ENCODE measurements around the gene MED12.
A peak's percentile ranks its signal among the peaks of the same experiment; 100 is the strongest.

MED12 gene

GRCh38 chrX:71118032-71118984 lies at the start of gene MED12:
Gene MED12 (plus strand): TSS chrX:71118596. CDS start chrX:71118755, 159 bp downstream.
- Histone ChIP-seq H3K9ac (ENCODE audit: low read length) (peak within 1 kb of the TSS; percentile 49), H3K36me3 (ENCODE audit: insufficient read depth, low read length) (peaks cover 18% of the 10 kb centered on the region), H3K4me1 (ENCODE audit: insufficient read depth, low read length) (peaks cover 3% of the 10 kb centered on the region), H3K27ac (ENCODE audit: low read depth, low read length) (peak within 1 kb of the TSS; percentile 63), H3K27me3 (ENCODE audit: control insufficient read depth in 1 of 2, insufficient read depth in 2 of 2, low read length in 2 of 2) (no peaks in the 10 kb centered on the region), H3K4me3 (ENCODE audit: low read depth in 1 of 2, low read length in 2 of 2) (peak within 1 kb of the TSS; percentile 17 to 72), H3K9me3 (ENCODE audit: low read length) (no peaks in the 10 kb centered on the region)

GRCh38 chrX:71070531-71070930 lies 47.9 kb upstream of the MED12 start:
- Histone ChIP-seq H3K27ac (ENCODE audit: low read depth, low read length) (no peak overlapping the region), H3K27me3 (ENCODE audit: control insufficient read depth in 1 of 2, insufficient read depth in 2 of 2, low read length in 2 of 2) (peaks cover 0 to 4% of the 10 kb centered on the region in 2 donors), H3K9ac (ENCODE audit: low read length) (no peak overlapping the region), H3K9me3 (ENCODE audit: low read length) (no peaks in the 10 kb centered on the region), H3K4me3 (ENCODE audit: low read depth in 1 of 2, low read length in 2 of 2) (no peak overlapping the region), H3K36me3 (ENCODE audit: insufficient read depth, low read length) (no peaks in the 10 kb centered on the region), H3K4me1 (ENCODE audit: insufficient read depth, low read length) (peaks cover 6% of the 10 kb centered on the region)

- H3K27me3 ChIP-seq (ENCODE audit: control insufficient read depth in 1 of 2, insufficient read depth in 2 of 2, low read length in 2 of 2) = no peaks in the 10 kb centered on the region
- H3K27ac ChIP-seq (ENCODE audit: low read depth, low read length) = no peak overlapping the region
Measured at GRCh38 chrX:71081330-71082123, 36.9 kb upstream of the MED12 start.

GRCh38 chrX:71082124-71082647 lies 36.2 kb upstream of the MED12 start:
- Histone ChIP-seq H3K4me3 (ENCODE audit: low read depth in 1 of 2, low read length in 2 of 2) (no peak overlapping the region), H3K9me3 (ENCODE audit: low read length) (no peaks in the 10 kb centered on the region), H3K27ac (ENCODE audit: low read depth, low read length) (no peak overlapping the region), H3K9ac (ENCODE audit: low read length) (no peak overlapping the region), H3K27me3 (ENCODE audit: control insufficient read depth in 1 of 2, insufficient read depth in 2 of 2, low read length in 2 of 2) (no peaks in the 10 kb centered on the region), H3K36me3 (ENCODE audit: insufficient read depth, low read length) (no peaks in the 10 kb centered on the region), H3K4me1 (ENCODE audit: insufficient read depth, low read length) (no peaks in the 10 kb centered on the region)

More at GRCh38 chrX:71081330-71082123, 36.9 kb upstream of the MED12 start:
- Histone ChIP-seq H3K4me3 (ENCODE audit: low read depth in 1 of 2, low read length in 2 of 2) (no peak overlapping the region), H3K9ac (ENCODE audit: low read length) (no peak overlapping the region), H3K4me1 (ENCODE audit: insufficient read depth, low read length) (no peaks in the 10 kb centered on the region), H3K9me3 (ENCODE audit: low read length) (no peaks in the 10 kb centered on the region), H3K36me3 (ENCODE audit: insufficient read depth, low read length) (no peaks in the 10 kb centered on the region)

- no peaks in the 10 kb centered on the region for H3K9me3 ChIP-seq (ENCODE audit: low read length)
- no peaks in the 10 kb centered on the region for H3K36me3 ChIP-seq (ENCODE audit: insufficient read depth, low read length)
- H3K4me1 ChIP-seq (ENCODE audit: insufficient read depth, low read length) = no peaks in the 10 kb centered on the region
- no peak overlapping the region for H3K4me3 ChIP-seq (ENCODE audit: low read depth in 1 of 2, low read length in 2 of 2)
- no peak overlapping the region for H3K9ac ChIP-seq (ENCODE audit: low read length)
- H3K27ac ChIP-seq (ENCODE audit: low read depth, low read length) = no peak overlapping the region
- H3K27me3 ChIP-seq (ENCODE audit: control insufficient read depth in 1 of 2, insufficient read depth in 2 of 2, low read length in 2 of 2) = no peaks in the 10 kb centered on the region
Measured at GRCh38 chrX:71082822-71083221, 35.6 kb upstream of the MED12 start.

GRCh38 chrX:71085900-71086299 lies 32.5 kb upstream of the MED12 start:
- Histone ChIP-seq H3K4me1 (ENCODE audit: insufficient read depth, low read length) (no peaks in the 10 kb centered on the region), H3K27me3 (ENCODE audit: control insufficient read depth in 1 of 2, insufficient read depth in 2 of 2, low read length in 2 of 2) (no peaks in the 10 kb centered on the region), H3K27ac (ENCODE audit: low read depth, low read length) (no peak overlapping the region), H3K4me3 (ENCODE audit: low read depth in 1 of 2, low read length in 2 of 2) (no peak overlapping the region), H3K9ac (ENCODE audit: low read length) (no peak overlapping the region), H3K36me3 (ENCODE audit: insufficient read depth, low read length) (no peaks in the 10 kb centered on the region), H3K9me3 (ENCODE audit: low read length) (no peaks in the 10 kb centered on the region)

DNA sequence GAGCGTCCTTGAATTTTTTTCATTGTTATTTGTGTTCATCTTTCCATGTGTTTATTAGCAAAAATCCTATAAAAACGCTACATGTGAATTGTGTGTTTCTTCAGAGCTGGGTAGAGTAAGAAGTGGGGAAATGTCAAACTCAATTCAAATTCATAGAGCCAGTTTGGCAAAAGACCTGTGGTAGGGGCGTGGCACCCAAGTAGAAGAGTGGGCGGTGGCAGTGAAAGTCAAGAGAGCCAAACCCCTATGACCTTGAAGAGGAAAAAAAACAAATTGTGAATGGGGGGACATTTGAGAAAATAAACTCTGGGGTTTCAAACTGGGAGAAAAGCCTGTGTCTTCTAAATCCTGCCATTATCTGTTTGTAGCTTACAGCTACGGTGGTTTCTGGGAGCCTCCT lies 27.1 kb upstream of the MED12 start:
- no peaks in the 10 kb centered on the region for H3K36me3 ChIP-seq (ENCODE audit: insufficient read depth, low read length)
- no peak overlapping the region for H3K9ac ChIP-seq (ENCODE audit: low read length)
- H3K4me3 ChIP-seq (ENCODE audit: low read depth in 1 of 2, low read length in 2 of 2) = no peak overlapping the region
- H3K9me3 ChIP-seq (ENCODE audit: low read length) = no peaks in the 10 kb centered on the region
- no peaks in the 10 kb centered on the region for H3K27me3 ChIP-seq (ENCODE audit: control insufficient read depth in 1 of 2, insufficient read depth in 2 of 2, low read length in 2 of 2)
- H3K27ac ChIP-seq (ENCODE audit: low read depth, low read length) = no peak overlapping the region
- no peaks in the 10 kb centered on the region for H3K4me1 ChIP-seq (ENCODE audit: insufficient read depth, low read length)

DNA sequence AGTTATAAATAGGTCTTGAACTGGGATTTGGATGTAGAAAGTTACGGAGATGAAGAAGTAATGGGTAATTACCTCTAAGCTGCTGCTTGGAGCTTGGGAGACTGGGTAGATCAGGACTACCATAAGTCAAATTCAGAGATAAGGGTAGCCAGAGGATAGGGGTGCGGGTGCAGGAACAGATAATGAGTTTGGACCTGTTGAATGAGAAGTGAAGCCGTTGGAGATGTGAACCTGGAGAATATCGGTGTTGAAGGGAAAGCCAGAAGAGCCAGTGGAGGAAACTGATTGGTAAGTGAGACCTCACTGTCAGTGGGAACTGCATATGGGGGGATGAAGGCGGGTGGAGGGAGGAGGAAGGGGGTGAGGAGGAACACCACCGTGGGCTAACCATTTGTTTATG lies 23.4 kb upstream of the MED12 start:
- no peaks in the 10 kb centered on the region for H3K9me3 ChIP-seq (ENCODE audit: low read length)
- H3K9ac ChIP-seq (ENCODE audit: low read length) = no peak overlapping the region
- H3K4me1 ChIP-seq (ENCODE audit: insufficient read depth, low read length) = peaks cover 12% of the 10 kb centered on the region
- no peaks in the 10 kb centered on the region for H3K36me3 ChIP-seq (ENCODE audit: insufficient read depth, low read length)
- no peak overlapping the region for H3K27ac ChIP-seq (ENCODE audit: low read depth, low read length)
- H3K4me3 ChIP-seq (ENCODE audit: low read depth in 1 of 2, low read length in 2 of 2) = peak overlapping the region; percentile 33 to 56
- peaks cover 0 to 5% of the 10 kb centered on the region in 2 donors for H3K27me3 ChIP-seq (ENCODE audit: control insufficient read depth in 1 of 2, insufficient read depth in 2 of 2, low read length in 2 of 2)

DNA sequence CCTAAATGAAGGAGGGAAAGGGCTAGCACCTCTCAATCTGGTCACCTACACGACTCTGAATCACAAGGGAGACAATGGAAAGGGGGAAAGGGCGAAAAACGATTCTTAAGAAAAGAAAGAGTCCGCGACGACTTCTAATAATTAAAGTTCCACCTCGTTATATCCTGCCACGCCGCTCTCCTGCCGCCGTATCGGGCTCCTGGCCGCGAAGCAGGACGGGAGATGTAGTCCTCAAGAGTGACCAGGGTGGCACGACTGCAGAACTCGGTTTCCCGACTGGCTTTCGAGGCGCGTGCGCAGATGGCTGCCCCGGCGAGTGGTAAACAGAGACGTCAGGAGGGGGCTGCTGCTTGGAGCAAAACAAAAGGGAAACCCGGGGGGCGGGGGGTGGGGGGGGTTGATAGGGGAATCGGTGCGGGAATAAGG lies 22.8 kb upstream of the MED12 start, which contains the start of gene FOXO4:
TSS of gene FOXO4 (plus strand) at position 297 of the 426 bp plus-strand sequence. CDS start 678 bp downstream, outside the sequence.
- Histone ChIP-seq H3K27me3 (ENCODE audit: control insufficient read depth in 1 of 2, insufficient read depth in 2 of 2, low read length in 2 of 2) (peaks cover under 1 to 5% of the 10 kb centered on the region in 2 donors), H3K4me1 (ENCODE audit: insufficient read depth, low read length) (peaks cover 12% of the 10 kb centered on the region), H3K27ac (ENCODE audit: low read depth, low read length) (peak within 1 kb of the TSS; percentile 56), H3K4me3 (ENCODE audit: low read depth in 1 of 2, low read length in 2 of 2) (peak within 1 kb of the TSS; percentile 53 to 96), H3K9ac (ENCODE audit: low read length) (peak within 1 kb of the TSS; percentile 53), H3K36me3 (ENCODE audit: insufficient read depth, low read length) (no peaks in the 10 kb centered on the region), H3K9me3 (ENCODE audit: low read length) (no peaks in the 10 kb centered on the region)

- Histone ChIP-seq H3K27me3 (ENCODE audit: control insufficient read depth in 1 of 2, insufficient read depth in 2 of 2, low read length in 2 of 2) (peaks cover 5 to 7% of the 10 kb centered on the region in 2 donors), H3K9me3 (ENCODE audit: low read length) (no peaks in the 10 kb centered on the region), H3K4me1 (ENCODE audit: insufficient read depth, low read length) (peaks cover 12% of the 10 kb centered on the region), H3K36me3 (ENCODE audit: insufficient read depth, low read length) (no peaks in the 10 kb centered on the region), H3K9ac (ENCODE audit: low read length) (peak overlapping the region; percentile 53), H3K27ac (ENCODE audit: low read depth, low read length) (peak overlapping the region; percentile 56), H3K4me3 (ENCODE audit: low read depth in 1 of 2, low read length in 2 of 2) (peak overlapping the region; percentile 53 to 96)
Measured at GRCh38 chrX:71095981-71096759, 22.2 kb upstream of the MED12 start.

Measured in muscle layer of colon (tissue), 2 donors.